ENCODE results near the gene ZBTB40. TPM values are rescaled to one million over a fixed set of nuclear protein-coding genes. Genes with fewer than 3 reads are reported as not detected.

The ZBTB40 gene
- total RNA-seq, 1 experiment from 2014 or later, result 19.5 TPM

GRCh38 chr1:22566161-22566560 lies 114.5 kb downstream of the ZBTB40 start (continued):
- TF ChIP-seq, protein P1, sequence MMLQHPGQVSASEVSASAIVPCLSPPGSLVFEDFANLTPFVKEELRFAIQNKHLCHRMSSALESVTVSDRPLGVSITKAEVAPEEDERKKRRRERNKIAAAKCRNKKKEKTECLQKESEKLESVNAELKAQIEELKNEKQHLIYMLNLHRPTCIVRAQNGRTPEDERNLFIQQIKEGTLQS (IDR thresholded peaks at IDR 0.05), result no peak
- TF ChIP-seq EGR1 (IDR thresholded peaks at IDR 0.05; ENCODE audit: low read depth), result no peak

GRCh38 chr1:22567197-22567596 lies 115.5 kb downstream of the ZBTB40 start:
- Histone ChIP-seq H3K27me3 (ENCODE audit: insufficient read depth, low read length) (no peaks in the 10 kb centered on the region), H3K9ac (ENCODE audit: low read length) (no peak overlapping the region), H3K36me3 (ENCODE audit: control insufficient read depth in 1 of 2, insufficient read depth in 2 of 2, low read length in 2 of 2) (no peaks in the 10 kb centered on the region), H3K4me1 (ENCODE audit: control insufficient read depth in 1 of 2, insufficient read depth in 2 of 2, low read length in 2 of 2) (no peaks in the 10 kb centered on the region), H3K79me2 (ENCODE audit: insufficient read depth, low read length) (no peaks in the 10 kb centered on the region), H3K4me3 (replicated peaks in 1 of 2; ENCODE audit: low read depth in 1 of 2, low read length in 2 of 2) (no peak overlapping the region), H3K4me2 (ENCODE audit: low read length) (no peak overlapping the region), H3K27ac (ENCODE audit: low read depth, low read length) (no peak overlapping the region), H2AFZ (ENCODE audit: low read depth, low read length, poor library complexity, severe bottlenecking) (no peak overlapping the region), H3K9me2 (ENCODE audit: insufficient read depth) (no peaks in the 10 kb centered on the region), H3K9me3 (ENCODE audit: control insufficient read depth in 1 of 2, insufficient read depth in 1 of 2, low read depth in 1 of 2, low read length in 2 of 2) (no peaks in the 10 kb centered on the region), H4K20me1 (ENCODE audit: insufficient read depth) (no peaks in the 10 kb centered on the region)
- CTCF ChIA-PET, result no interaction called here
- ATAC-seq (no peak), DNase-seq (ENCODE audit: low read depth, low spot score) (no peak)
- POLR2A ChIA-PET, result no interaction called here
- no TSS peak for BruUV-seq (replicated peaks)
- TF ChIP-seq POLR2A (IDR thresholded peaks at IDR 0.05; ENCODE audit: borderline replicate concordance, extremely low read depth, insufficient read depth, insufficient read length) (no peak), CBX3 (IDR thresholded peaks at IDR 0.05; ENCODE audit: low read depth) (no peak), JUND (IDR thresholded peaks at IDR 0.05) (no peak), ZFX (IDR thresholded peaks at IDR 0.05) (no peak), ZBTB33 (IDR thresholded peaks at IDR 0.05; ENCODE audit: extremely low read depth, insufficient replicate concordance, low read length) (no peak)
- TF ChIP-seq, protein P2, sequence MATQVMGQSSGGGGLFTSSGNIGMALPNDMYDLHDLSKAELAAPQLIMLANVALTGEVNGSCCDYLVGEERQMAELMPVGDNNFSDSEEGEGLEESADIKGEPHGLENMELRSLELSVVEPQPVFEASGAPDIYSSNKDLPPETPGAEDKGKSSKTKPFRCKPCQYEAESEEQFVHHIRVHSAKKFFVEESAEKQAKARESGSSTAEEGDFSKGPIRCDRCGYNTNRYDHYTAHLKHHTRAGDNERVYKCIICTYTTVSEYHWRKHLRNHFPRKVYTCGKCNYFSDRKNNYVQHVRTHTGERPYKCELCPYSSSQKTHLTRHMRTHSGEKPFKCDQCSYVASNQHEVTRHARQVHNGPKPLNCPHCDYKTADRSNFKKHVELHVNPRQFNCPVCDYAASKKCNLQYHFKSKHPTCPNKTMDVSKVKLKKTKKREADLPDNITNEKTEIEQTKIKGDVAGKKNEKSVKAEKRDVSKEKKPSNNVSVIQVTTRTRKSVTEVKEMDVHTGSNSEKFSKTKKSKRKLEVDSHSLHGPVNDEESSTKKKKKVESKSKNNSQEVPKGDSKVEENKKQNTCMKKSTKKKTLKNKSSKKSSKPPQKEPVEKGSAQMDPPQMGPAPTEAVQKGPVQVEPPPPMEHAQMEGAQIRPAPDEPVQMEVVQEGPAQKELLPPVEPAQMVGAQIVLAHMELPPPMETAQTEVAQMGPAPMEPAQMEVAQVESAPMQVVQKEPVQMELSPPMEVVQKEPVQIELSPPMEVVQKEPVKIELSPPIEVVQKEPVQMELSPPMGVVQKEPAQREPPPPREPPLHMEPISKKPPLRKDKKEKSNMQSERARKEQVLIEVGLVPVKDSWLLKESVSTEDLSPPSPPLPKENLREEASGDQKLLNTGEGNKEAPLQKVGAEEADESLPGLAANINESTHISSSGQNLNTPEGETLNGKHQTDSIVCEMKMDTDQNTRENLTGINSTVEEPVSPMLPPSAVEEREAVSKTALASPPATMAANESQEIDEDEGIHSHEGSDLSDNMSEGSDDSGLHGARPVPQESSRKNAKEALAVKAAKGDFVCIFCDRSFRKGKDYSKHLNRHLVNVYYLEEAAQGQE (IDR thresholded peaks at IDR 0.05; ENCODE audit: low read depth), result no peak
- intact Hi-C loops (cut with micrococcal nuclease), result no loop called here
- RAD21 ChIA-PET (ENCODE audit: low non-redundant PET in 1 of 2, low total read pairs in 2 of 2, uncharacterized antibody in 2 of 2, unreplicated experiment in 2 of 2), result no interaction called here

All from HCT116 (cell line).